GM19455 (cell line): Measurements from ENCODE around the gene CYB561.
A peak's percentile ranks its signal among the peaks of the same experiment; 100 is the strongest.

Source experiments
- ATAC-seq: cut with Tn5 transposase; IDR thresholded peaks from one replicate; pipeline ENCODE4 v1.9.1; 2021; ENCODE audit not compliant: unreplicated experiment

CYB561 gene

GRCh38 chr17:63445954-63446752, at the start of gene CYB561:
Gene CYB561 (minus strand): TSS chr17:63446306. CDS start chr17:63437547, 8,759 bp downstream.
- peak; percentile 77 for ATAC-seq

DNA sequence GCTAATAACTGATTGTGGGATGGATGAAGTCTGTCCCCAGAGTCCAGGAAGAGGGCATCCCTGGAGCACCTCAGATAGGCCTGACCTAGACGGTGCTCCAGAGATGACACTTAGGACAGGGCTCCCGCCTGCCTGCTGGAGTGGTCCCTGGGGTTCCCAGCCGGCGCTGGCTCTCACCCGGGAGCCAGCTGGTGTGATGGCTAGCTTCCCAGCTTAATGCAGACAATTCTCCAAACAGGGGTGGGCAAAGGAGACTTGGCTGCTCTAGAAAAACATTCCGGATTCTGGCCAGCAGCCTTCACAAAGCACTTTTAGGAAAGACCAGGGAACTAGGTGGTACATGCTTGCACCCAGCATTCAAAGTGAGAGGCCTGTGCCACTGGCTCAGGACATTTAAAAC, 49.4 kb upstream of the CYB561 start:
- no peak for ATAC-seq

DNA sequence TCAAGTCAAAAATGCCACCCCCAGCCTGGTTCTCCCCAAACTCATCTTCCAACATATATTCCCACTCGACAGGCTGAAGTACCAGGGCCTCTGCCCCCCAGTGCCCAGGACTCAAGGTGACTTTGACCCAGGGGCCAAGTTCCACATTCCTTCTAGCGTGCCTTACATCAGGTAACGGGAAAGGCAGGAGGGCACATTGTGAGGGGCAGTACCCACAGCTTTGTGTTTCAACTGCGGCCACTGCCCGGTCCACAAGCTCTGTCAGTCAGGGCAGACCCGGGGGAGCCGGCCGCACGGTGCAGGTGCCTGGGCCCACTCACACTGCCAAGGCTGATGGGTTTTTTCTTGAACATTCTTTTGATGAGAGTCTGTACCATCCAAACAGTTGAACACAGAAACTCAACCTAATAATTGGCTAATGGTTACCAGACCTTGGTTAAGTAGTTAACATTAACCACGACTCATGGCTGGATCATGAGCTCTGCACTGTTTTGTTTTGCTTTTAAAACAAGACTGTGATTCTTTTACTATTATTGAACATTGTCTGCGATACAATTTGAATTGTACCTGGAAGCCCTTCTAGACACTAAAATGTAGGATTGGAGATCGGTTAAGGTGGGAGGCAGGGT, 48.3 kb upstream of the CYB561 start:
- no peak for ATAC-seq

DNA sequence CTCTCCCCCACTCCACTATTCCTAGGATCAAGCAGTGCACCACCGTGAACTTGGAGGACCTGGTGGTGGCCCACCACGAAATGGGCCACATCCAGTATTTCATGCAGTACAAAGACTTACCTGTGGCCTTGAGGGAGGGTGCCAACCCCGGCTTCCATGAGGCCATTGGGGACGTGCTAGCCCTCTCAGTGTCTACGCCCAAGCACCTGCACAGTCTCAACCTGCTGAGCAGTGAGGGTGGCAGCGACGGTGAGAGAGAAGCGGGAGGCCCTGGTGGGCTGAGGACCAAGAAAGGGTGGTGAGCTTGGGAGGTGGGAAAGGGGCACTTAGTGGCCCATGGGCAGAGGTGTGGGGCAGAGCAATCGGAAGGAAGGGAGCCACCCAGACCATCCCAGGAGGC, 47.3 kb upstream of the CYB561 start:
- no peak for ATAC-seq

- no peak for ATAC-seq
Measured at GRCh38 chr17:63492940-63493339, 46.8 kb upstream of the CYB561 start.

- no peak for ATAC-seq
Measured at GRCh38 chr17:63491977-63492618, 46.0 kb upstream of the CYB561 start.

DNA sequence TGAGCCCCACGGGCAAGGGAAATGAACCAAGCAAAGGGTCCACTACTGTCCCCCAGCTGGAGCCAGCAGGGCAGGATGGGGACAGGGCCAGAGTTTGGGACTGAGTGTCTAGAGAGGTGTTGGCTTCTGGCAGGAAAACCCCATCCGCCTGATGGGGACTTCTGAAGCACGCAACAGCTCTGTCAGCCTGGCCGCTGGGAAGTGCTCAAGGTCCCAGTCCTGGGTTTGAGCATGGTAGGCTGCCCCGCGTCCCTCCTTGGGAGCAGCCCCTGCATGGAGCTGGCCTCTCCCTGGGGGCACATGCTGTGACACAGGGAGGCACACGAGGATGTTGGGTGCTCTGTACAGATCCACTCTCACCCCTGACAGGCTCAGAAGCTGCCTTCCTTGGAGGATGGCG, 45.3 kb upstream of the CYB561 start:
- no peak for ATAC-seq

- ATAC-seq: no peak
Measured at GRCh38 chr17:63490858-63491400, 44.8 kb upstream of the CYB561 start.

DNA sequence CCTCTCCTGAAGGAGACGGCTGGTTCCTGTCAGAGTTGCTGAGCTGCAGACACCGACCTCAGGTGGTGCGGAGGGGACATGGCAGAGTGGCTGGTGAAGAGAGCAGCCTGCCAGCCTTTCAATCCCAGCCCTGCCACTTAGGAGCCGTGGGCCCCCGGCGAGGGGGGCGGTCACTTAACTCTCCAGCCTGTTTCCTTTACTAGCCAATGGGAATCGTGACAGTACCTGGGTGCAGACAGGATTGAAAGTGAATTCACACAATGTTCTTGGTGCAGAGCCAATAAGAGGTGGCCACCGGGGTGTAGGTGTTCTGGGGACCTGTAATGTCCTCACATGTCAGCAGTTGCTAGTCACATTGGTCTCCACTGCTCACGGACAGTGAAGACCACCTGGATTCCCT, 44.2 kb upstream of the CYB561 start:
- no peak for ATAC-seq

DNA sequence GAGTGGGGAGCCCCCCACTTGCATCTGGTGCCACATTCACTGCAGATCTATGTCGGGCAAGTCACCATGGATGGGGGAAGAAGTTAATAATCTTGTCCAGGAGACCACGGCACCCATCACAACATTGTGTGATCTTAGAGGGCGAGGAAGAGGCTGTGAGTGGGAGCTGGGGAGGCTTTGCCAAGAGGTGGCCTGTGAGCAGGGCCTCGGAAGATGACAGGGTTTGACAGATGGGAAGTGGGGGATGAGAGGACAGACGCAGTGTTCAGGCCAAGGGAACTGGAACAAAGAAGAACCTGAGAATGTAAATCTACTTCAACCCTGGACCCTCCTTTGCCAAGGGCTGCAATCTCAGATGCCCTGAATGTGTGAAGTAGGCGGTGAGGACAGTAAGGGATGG, 43.2 kb upstream of the CYB561 start:
- no peak for ATAC-seq

DNA sequence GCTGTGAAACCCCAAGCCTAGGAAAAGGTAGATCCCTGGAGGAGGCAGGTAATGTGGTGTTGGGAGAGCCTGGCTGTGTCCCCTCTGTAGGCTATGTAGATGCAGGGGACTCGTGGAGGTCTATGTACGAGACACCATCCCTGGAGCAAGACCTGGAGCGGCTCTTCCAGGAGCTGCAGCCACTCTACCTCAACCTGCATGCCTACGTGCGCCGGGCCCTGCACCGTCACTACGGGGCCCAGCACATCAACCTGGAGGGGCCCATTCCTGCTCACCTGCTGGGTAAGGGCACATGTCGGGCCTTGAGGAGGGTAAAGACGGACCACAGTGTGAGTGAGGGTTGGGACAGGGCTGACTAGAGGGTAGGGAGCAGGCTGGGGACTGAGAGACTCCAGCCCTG, 42.7 kb upstream of the CYB561 start:
- no peak for ATAC-seq

DNA sequence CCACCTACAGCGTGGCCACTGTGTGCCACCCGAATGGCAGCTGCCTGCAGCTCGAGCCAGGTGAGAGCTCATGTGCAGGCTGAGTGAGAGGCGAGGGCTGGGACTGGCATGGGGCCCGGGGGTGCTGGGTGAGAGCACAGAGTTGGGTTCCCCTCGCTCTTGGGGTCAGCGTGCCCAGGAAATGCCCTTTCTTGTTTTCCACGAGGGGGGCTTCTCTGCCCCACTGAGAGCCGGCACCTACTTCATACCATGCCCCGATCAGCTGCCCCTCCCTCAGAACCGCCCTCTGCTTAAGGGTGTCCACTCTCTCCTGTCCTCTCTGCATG, 40.9 kb upstream of the CYB561 start:
- no peak for ATAC-seq

- ATAC-seq: no peak
Measured at GRCh38 chr17:63486317-63487013, 40.4 kb upstream of the CYB561 start.

- ATAC-seq: no peak
Measured at GRCh38 chr17:63483655-63484575, 37.8 kb upstream of the CYB561 start.

- ATAC-seq: no peak
Measured at GRCh38 chr17:63483038-63483437, 36.9 kb upstream of the CYB561 start.

DNA sequence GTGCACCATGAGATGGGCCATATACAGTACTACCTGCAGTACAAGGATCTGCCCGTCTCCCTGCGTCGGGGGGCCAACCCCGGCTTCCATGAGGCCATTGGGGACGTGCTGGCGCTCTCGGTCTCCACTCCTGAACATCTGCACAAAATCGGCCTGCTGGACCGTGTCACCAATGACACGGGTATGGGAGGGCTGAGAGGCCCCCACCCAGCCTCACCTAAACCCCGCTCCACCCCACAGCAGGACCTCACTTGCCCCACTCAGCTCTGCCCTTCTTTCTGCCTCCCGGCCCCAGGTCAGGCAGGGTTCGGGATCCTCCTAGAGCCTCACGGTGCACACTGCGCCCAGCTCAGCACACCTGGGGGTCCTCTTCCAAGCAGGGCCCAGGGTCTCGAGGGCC, 36.4 kb upstream of the CYB561 start:
- ATAC-seq: no peak

DNA sequence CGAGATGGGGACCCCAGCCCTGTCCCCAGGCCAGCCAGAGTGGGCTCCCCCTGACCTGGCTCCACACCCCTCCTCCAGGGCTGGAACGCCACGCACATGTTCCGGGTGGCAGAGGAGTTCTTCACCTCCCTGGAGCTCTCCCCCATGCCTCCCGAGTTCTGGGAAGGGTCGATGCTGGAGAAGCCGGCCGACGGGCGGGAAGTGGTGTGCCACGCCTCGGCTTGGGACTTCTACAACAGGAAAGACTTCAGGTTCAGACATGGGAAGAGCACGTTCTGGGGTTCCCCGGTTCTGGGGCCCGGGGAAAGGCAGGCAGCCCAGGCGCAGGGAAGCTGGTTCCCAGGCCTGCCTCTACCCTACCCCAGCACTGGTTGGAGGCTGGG, 35.4 kb upstream of the CYB561 start:
- ATAC-seq: no peak

DNA sequence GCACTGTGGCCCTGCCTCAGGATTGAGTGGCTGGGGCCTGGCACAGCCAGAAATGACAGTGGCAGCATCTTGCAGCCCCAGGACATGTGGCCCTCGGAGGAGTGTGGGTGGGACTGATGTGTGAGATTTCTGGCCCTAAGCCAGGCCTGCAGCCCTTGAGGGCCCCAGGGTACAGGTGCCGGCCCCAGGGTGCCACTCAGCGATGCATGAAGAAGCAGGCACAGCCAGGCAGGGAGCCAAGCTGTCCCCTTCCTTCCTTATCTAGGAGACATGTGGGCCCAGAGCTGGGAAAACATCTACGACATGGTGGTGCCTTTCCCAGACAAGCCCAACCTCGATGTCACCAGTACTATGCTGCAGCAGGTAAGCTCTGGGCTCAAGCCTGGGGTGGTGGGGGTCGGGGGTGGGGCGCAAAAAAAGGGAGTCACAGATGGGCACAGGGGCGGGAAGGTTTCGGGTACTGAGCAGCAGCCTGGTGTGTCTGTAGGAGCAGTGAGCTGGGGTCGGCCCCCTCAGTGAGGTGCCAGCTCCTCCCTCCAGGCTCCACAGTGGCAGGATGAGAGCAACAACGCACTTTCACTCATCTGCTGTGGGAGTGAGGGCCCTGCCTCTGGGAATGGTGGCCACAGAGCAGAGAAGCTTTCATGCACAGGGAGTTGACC, 34.9 kb upstream of the CYB561 start:
- ATAC-seq: no peak

DNA sequence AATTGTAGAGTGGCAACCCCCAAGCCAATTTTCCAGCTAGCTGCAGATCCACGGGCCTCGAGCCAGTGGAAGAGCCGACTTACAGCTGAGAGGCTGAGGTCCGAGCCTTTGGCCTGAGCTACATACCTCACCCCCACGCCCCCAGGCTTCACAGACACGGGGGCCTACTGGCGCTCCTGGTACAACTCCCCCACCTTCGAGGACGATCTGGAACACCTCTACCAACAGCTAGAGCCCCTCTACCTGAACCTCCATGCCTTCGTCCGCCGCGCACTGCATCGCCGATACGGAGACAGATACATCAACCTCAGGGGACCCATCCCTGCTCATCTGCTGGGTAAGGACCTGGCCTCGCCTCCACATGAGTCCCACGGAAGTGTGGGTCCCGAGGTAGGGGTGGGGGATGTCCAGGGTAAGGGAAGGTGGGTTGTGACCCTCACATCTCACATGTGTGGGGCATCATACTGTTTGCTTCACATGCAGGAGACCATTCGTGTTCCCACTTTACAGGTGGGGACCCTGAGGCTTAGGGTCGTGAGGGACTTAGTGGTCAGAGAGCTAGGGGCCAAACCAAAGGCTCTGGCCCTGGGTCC, 34.2 kb upstream of the CYB561 start:
- ATAC-seq: no peak
